Stimulated activated CD8-positive, alpha-beta memory T cell treated with anti-CD3 and anti-CD28 coated beads, Interleukin-15, amount 100 ng/mL, for 48 hours (primary cell): ENCODE measurements around the gene SHB.
A peak's percentile ranks its signal among the peaks of the same experiment; 100 is the strongest.

Experiments used
- DNase-seq, 2 donors: peaks; one replicate each; pipeline ENCODE4 v3.0.0-alpha.2; 2020; ENCODE audit warnings: low read depth in 2 of 2

Gene SHB

GRCh38 chr9:38068701-38069628 is at the start of gene SHB:
Gene SHB (minus strand): TSS chr9:38069227. CDS start chr9:38068645, 582 bp downstream.
- DNase-seq, result peak; percentile 66 to 74

GRCh38 chr9:38117651-38118050 is 48.6 kb upstream of the SHB start:
- DNase-seq, result no peak

- DNase-seq, result no peak
Measured at GRCh38 chr9:38114905-38115304, 45.9 kb upstream of the SHB start.

GRCh38 chr9:38112456-38112855 is 43.4 kb upstream of the SHB start:
- no peak for DNase-seq

GRCh38 chr9:38112049-38112448 is 43.0 kb upstream of the SHB start:
- no peak for DNase-seq

- no peak for DNase-seq
Measured at GRCh38 chr9:38110476-38110875, 41.4 kb upstream of the SHB start.

GRCh38 chr9:38109601-38110000 is 40.6 kb upstream of the SHB start:
- DNase-seq, result no peak

GRCh38 chr9:38108326-38108725 is 39.3 kb upstream of the SHB start:
- no peak for DNase-seq

- no peak for DNase-seq
Measured at GRCh38 chr9:38107811-38108304, 38.8 kb upstream of the SHB start.

GRCh38 chr9:38107405-38107804 is 38.4 kb upstream of the SHB start:
- DNase-seq, result no peak

GRCh38 chr9:38106488-38106887 is 37.5 kb upstream of the SHB start:
- DNase-seq, result no peak

- DNase-seq, result no peak
Measured at GRCh38 chr9:38103340-38103739, 34.3 kb upstream of the SHB start.

GRCh38 chr9:38101423-38101822 is 32.4 kb upstream of the SHB start:
- DNase-seq, result no peak

GRCh38 chr9:38096238-38096805 is 27.3 kb upstream of the SHB start:
- DNase-seq, result no peak

- DNase-seq, result no peak
Measured at GRCh38 chr9:38094165-38094564, 25.1 kb upstream of the SHB start.

GRCh38 chr9:38092656-38093055 is 23.6 kb upstream of the SHB start:
- DNase-seq, result no peak

- no peak for DNase-seq
Measured at GRCh38 chr9:38092200-38092524, 23.1 kb upstream of the SHB start.

GRCh38 chr9:38091310-38092199 is 22.5 kb upstream of the SHB start:
- no peak for DNase-seq

- no peak for DNase-seq
Measured at GRCh38 chr9:38090170-38090569, 21.1 kb upstream of the SHB start.

- no peak for DNase-seq
Measured at GRCh38 chr9:38089387-38090165, 20.5 kb upstream of the SHB start.
